ENCODE results near the gene SCGB1C1. TPM values are rescaled to one million over a fixed set of nuclear protein-coding genes. Genes with fewer than 3 reads are reported as not detected.

Gene SCGB1C1
- total RNA-seq, 1 experiment from 2014 or later: not detected

GRCh38 chr11:221998-222789 lies 29.3 kb downstream of the SCGB1C1 start:
- no peak for DNase-seq (ENCODE audit: low read depth, low spot score)
- intact Hi-C loops (cut with micrococcal nuclease): no loop called here
- H3K79me2 ChIP-seq (ENCODE audit: insufficient read depth, low read length): no peaks in the 10 kb centered on the region

More at GRCh38 chr11:221998-222789, 29.3 kb downstream of the SCGB1C1 start:
- Histone ChIP-seq H2AFZ (ENCODE audit: low read depth, low read length, poor library complexity, severe bottlenecking) (no peak overlapping the region), H3K27me3 (ENCODE audit: insufficient read depth, low read length) (no peaks in the 10 kb centered on the region), H3K4me1 (ENCODE audit: control insufficient read depth in 1 of 2, insufficient read depth in 2 of 2, low read length in 2 of 2) (peaks cover 0 to 8% of the 10 kb centered on the region in 2 experiments; a peak in 2 of 4 replicates), H3K9me3 (ENCODE audit: control insufficient read depth in 1 of 2, insufficient read depth in 1 of 2, low read depth in 1 of 2, low read length in 2 of 2) (no peaks in the 10 kb centered on the region), H3K9me2 (ENCODE audit: insufficient read depth) (no peaks in the 10 kb centered on the region), H3K9ac (ENCODE audit: low read length) (no peak overlapping the region), H3K4me2 (ENCODE audit: low read length) (no peak overlapping the region), H4K20me1 (ENCODE audit: insufficient read depth) (no peaks in the 10 kb centered on the region), H3K27ac (ENCODE audit: low read depth, low read length) (no peak overlapping the region), H3K4me3 (replicated peaks in 1 of 2; ENCODE audit: low read depth in 1 of 2, low read length in 2 of 2) (no peak overlapping the region), H3K36me3 (ENCODE audit: control insufficient read depth in 1 of 2, insufficient read depth in 2 of 2, low read length in 2 of 2) (no peaks in the 10 kb centered on the region)
- no TSS peak for BruUV-seq (replicated peaks)
- ChIA-PET CTCF (no interaction called here), POLR2A (no interaction called here), RAD21 (ENCODE audit: low non-redundant PET in 1 of 2, low total read pairs in 2 of 2, uncharacterized antibody in 2 of 2, unreplicated experiment in 2 of 2) (no interaction called here)
- no peak for TF ChIP-seq EZH2phosphoT487 (IDR thresholded peaks at IDR 0.05; ENCODE audit: borderline replicate concordance)
- no peak for TF ChIP-seq ZBTB33 (IDR thresholded peaks at IDR 0.05; ENCODE audit: extremely low read depth, insufficient replicate concordance, low read length)
- no peak for TF ChIP-seq SRF (IDR thresholded peaks at IDR 0.05; ENCODE audit: low read depth)
- TF ChIP-seq CBX3 (IDR thresholded peaks at IDR 0.05; ENCODE audit: low read depth): no peak
- TF ChIP-seq ZNF274 (IDR thresholded peaks at IDR 0.05; ENCODE audit: low read depth, low read length): no peak
- TF ChIP-seq REST (IDR thresholded peaks at IDR 0.05; ENCODE audit: low read depth): no peak
- no peak for TF ChIP-seq RAD21 (IDR thresholded peaks at IDR 0.05; ENCODE audit: low read depth)
- no peak for TF ChIP-seq TCF7L2 (IDR thresholded peaks at IDR 0.05; ENCODE audit: borderline replicate concordance, extremely low read depth, insufficient read depth, insufficient read length)
- no peak for TF ChIP-seq MAX (IDR thresholded peaks at IDR 0.05)
- no peak for TF ChIP-seq FOSL1 (IDR thresholded peaks at IDR 0.05; ENCODE audit: low read depth)
- no peak for TF ChIP-seq SP1 (IDR thresholded peaks at IDR 0.05; ENCODE audit: low read depth)
- TF ChIP-seq POLR2A (IDR thresholded peaks at IDR 0.05; ENCODE audit: borderline replicate concordance, extremely low read depth, insufficient read depth, insufficient read length): no peak
- no peak for ATAC-seq
